ENCODE measurements around the gene ZKSCAN8. TPM values are rescaled to one million over a fixed set of nuclear protein-coding genes. Genes with fewer than 3 reads are reported as not detected.
A peak's percentile ranks its signal among the peaks of the same experiment; 100 is the strongest.

Gene ZKSCAN8
- total and polyA plus RNA-seq, 2 donors (not counting 1 experiment from before 2014, with no cell fraction given), result 10.9 to 52.8 TPM

DNA sequence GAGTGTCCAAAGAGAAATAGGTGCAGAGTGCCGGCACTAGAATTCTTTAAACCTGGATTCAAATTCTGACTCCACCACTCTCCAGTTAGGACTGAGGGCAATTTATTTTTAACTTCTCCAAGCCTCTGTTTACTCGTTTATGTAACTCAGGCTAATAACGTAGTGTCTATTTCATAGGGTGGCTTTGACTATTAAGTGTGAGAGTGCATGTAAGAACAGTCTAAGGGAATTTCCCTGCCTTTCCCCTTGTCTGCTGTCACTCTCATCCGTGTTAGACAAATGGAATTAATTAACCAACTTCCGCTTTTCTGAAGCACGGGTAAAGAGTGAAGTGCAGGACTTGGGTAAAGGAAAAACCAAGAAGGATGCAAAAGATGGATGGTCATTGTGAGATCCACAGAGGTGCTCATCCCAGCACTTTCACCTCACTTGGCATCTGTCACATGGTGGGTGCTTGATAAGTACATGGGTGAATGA is 4.1 kb upstream of the ZKSCAN8 start:
- Mint-ChIP-seq H3K9me3 (ENCODE audit: insufficient read depth) (no peaks in the 10 kb centered on the region), H3K27ac (peak overlapping the region; percentile 95), H3K27me3 (no peaks in the 10 kb centered on the region), H3K4me1 (peaks cover 63% of the 10 kb centered on the region), H3K4me3 (peak overlapping the region; percentile 94)
- WGBS (ENCODE audit: insufficient coverage), result 0% methylated on average over 1 of the region's 6 CpGs
- Histone ChIP-seq H3K9ac (ENCODE audit: low read length) (peak overlapping the region; percentile 98), H3K27me3 (replicated peaks in 1 of 4; ENCODE audit: control extremely low read depth in 1 of 4, control insufficient read depth in 3 of 4, insufficient read depth in 4 of 4, low read length in 3 of 4) (no peaks in the 10 kb centered on the region), H3K4me3 (ENCODE audit: control extremely low read depth in 1 of 5, extremely low read depth in 1 of 5, insufficient read depth in 1 of 5, low read depth in 2 of 5, low read length in 4 of 5) (peak overlapping the region; percentile 89 to 99 (median 96)), H3K27ac (ENCODE audit: low read length in 2 of 2) (peak overlapping the region; percentile 95 to 97), H3K9me3 (ENCODE audit: control extremely low read depth in 1 of 3, control insufficient read depth in 2 of 3, insufficient read depth in 1 of 3, low read length in 2 of 3) (no peaks in the 10 kb centered on the region), H4K20me1 (ENCODE audit: control insufficient read depth, insufficient read depth, low read length, poor library complexity, severe bottlenecking) (no peaks in the 10 kb centered on the region), H2AFZ (ENCODE audit: insufficient read depth, low read depth, low read length, poor library complexity, severe bottlenecking) (peak overlapping the region; percentile 94), H3K79me2 (ENCODE audit: control insufficient read depth, insufficient read depth, low read length) (peaks cover 21% of the 10 kb centered on the region), H3K36me3 (replicated peaks in 1 of 2; ENCODE audit: control extremely low read depth in 1 of 2, control insufficient read depth in 1 of 2, extremely low read depth in 1 of 2, insufficient read depth in 2 of 2, low read length in 1 of 2) (no peaks in the 10 kb centered on the region), H3K4me2 (replicated peaks; ENCODE audit: low read depth, low read length, poor library complexity, severe bottlenecking) (peak overlapping the region; percentile 94), H3K4me1 (ENCODE audit: control insufficient read depth in 2 of 2, insufficient read depth in 2 of 2, low read length in 2 of 2) (peaks cover 29 to 31% of the 10 kb centered on the region in 2 donors)
- ChIA-PET CTCF (interaction anchor here (2.9 to 8.1 kb wide), 3 partner anchors 13 to 219 kb away, joined by 15 to 46 read pairs (median 22); partner anchors contain the start of gene ZSCAN16), POLR2A (interaction anchor here (0.8 to 2.6 kb wide), 3 partner anchors 13 to 246 kb away, joined by 3 to 18 read pairs (median 3); partner anchors contain the start of gene ZSCAN16)
- intact Hi-C loops (cut with micrococcal nuclease), result loop anchor here (2.0 to 10.0 kb wide), 7 partner anchors 80 to 663 kb away; partner anchors contain the start of genes ZKSCAN3, ZNF184, ZSCAN12 and ZSCAN26
- TF ChIP-seq, protein P1, sequence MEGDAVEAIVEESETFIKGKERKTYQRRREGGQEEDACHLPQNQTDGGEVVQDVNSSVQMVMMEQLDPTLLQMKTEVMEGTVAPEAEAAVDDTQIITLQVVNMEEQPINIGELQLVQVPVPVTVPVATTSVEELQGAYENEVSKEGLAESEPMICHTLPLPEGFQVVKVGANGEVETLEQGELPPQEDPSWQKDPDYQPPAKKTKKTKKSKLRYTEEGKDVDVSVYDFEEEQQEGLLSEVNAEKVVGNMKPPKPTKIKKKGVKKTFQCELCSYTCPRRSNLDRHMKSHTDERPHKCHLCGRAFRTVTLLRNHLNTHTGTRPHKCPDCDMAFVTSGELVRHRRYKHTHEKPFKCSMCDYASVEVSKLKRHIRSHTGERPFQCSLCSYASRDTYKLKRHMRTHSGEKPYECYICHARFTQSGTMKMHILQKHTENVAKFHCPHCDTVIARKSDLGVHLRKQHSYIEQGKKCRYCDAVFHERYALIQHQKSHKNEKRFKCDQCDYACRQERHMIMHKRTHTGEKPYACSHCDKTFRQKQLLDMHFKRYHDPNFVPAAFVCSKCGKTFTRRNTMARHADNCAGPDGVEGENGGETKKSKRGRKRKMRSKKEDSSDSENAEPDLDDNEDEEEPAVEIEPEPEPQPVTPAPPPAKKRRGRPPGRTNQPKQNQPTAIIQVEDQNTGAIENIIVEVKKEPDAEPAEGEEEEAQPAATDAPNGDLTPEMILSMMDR (IDR thresholded peaks at IDR 0.05), result no peak
- TF ChIP-seq EZH2 (IDR thresholded peaks at IDR 0.05; ENCODE audit: borderline replicate concordance, insufficient read depth, low read depth, low read length, poor library complexity, severe bottlenecking), result no peak
- peak; percentile 42 for ATAC-seq (ENCODE audit: low read depth)
- peak; percentile 82 for DNase-seq
